NCI-H748 (cell line): Measurements from ENCODE around the gene SLC25A23.

Experiments
- DNase-seq: peaks from one replicate; lab custom pipeline; 2025; ENCODE audit not compliant: unreplicated experiment; lab: John Stamatoyannopoulos, UW

SLC25A23 gene

DNA sequence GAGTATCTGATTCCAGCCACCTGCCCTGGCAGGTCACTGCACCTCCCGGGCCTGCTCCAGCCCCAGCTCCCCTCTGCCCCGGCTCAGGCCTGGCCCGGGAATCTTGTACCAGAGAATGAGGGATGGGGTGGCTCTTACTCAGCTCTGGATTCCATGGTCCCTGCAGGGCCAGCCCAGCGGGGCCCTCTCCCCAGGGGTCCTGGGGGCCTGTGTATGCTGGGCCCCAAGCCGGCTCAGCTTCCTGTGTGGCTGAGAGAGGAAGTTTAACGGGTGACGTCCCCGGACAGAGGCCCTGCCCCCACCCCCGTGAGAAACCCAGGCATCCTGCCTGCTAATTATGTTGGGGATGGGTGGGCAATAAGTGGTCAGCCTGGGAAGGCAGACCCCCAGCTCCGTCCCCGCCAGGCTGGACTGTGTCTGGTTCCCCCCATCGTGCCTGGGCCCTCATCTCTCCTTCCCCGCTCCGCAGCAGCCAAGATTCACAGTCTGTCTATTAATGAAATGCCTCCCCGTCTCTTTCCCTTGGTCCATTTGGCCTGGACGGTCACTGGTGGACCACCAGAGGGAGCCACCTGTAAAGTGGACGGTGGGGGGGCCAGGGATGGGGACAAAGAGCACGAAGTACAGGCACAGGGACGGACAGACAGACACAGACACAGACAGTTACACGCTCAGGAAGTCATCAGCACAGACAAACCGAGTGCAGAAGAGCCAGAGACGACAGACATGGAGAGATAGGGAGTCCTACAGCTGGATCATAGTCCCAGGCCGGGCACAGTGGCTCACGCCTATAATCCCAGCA is 22.1 kb upstream of the SLC25A23 start, which contains the start of gene DENND1C:
TSS of gene DENND1C (minus strand) at position 247 of the 802 bp plus-strand sequence. CDS start at position 155, 92 bp downstream.
- DNase-seq = no peak

DNA sequence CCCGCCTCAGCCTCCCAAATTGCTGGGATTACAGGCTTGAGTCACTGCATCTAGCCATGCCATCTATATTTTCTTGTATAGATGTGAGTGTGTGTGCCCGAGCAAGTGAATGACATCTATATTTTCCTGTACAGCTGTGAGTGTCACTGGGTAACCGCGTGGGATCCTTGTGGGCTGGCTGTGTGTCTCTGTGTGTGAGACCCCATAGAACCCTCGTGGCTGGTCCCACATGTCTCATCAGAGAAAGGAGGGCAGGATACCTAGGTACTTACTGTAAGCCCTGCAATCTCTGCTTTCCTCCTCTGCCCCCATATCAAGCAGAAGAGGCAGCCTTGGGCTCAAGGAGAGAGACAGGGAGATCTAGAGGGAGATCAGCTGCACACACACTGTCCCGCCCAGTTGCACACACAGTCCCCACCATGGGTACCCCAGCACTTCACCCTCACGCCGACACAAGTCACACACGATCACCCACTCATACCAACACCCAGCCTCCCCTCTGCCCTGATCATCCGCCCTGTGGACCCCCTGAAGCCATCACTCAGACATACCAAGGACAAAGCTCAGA is 21.3 kb upstream of the SLC25A23 start:
- DNase-seq = no peak

DNA sequence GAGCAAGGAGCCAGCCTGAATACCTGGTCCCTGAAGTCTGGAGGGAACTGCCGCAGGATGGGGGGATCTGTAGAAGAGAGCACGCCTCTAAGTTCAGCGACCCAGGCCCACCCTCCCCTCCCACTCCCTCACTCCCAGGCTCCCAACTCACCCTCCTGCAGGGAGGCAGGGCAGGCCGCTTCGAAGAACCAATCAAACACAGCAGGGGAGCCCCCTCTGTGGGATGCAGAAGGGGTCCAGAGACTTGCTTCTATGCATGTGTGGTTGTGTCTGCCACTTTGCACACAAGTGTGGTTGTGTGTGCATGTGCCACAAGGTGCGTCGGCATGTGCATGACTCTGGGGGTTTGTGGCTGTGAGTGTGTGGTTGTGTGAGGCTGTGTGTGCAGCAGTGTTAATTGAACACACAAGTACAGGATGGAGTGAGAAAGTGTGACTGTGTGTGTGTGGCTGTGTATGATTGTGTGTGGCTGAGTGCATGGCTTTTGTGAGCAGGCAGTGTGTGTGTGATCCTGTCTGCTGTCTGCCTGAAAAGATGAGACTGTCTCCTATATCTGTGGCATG is 20.3 kb upstream of the SLC25A23 start:
- DNase-seq = no peak

DNA sequence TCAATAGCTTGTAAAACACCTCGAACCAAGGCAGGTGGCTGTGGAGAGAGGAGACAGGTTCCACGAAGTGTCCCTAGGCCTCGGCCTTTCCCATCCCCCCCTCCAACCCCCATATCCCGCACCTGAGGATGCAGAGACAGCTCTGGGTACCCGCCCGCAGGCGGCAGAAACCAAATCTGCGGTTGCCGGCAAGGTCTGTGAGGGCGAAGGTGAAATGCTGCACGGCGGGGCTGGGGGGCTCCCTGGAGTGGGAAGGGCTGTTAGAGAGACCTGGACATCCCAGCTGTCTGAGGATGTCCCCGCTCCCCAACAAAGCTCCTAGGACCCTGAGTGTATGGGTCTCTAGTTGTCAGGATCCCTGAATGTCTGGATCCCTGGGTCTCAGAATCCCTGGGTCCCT is 19.2 kb upstream of the SLC25A23 start:
- no peak for DNase-seq

DNA sequence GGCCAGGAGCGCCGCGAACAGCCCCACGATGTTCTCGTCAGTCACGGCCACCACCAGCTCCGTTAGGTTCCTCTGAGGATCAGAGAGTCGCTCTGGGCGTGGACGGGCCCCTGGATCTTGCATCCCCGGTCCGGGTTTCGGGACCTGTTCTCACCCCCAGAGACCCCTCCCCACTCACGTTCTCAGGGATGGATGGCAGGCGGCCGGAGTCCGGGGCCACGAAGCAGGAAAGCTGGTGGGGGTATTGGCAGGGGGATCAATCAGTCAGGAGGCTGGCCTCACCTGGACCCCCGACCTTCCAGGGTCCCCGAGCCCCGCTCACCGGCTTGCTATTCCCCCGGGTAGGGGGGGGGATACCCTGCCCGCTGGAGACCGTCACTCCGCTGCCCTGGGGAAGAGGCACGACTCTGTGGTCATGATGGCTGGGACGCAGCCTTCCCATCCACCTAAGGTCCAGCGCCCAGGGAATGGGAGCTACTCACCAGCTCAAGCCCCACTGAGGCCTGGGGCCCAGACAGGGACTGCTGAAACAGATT is 17.4 kb upstream of the SLC25A23 start:
- DNase-seq = no peak

DNA sequence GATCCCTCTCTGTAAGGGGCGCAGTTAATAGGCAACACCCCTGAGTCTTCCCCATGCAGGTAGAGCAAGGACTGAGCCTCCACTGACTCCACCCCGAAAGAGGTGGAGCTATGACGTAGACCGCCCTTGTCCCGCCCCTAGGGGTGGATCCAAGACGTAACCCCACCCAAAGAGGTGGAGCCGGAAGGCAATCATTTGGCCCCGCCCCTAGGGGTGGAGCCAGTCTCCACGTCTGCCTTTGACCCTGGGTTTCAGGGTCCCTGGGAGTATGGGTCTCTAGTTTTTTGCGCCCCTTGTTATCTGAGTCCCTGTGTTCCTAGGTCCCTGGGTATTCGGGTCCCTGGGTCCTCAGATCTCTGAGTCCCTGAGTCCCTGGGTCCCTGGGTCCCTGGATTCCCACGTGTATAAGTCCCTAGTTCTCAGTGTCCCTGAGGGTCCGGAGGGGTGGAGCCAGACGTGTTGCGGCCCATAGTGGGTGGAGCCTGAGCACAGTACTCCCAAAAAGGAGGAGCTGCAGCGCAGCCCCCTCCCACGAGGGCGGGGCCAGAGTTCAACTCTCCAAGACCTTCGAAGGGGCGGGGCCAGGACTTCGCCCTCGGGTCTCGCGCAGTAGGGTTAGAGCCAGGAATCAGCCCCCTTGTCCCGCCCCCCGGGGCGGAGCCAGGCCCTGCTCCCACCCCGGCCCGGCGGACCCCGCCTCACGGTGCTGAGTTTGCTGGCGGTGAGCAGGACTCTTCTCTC is 16.7 kb upstream of the SLC25A23 start:
- peak; percentile 46 for DNase-seq

DNA sequence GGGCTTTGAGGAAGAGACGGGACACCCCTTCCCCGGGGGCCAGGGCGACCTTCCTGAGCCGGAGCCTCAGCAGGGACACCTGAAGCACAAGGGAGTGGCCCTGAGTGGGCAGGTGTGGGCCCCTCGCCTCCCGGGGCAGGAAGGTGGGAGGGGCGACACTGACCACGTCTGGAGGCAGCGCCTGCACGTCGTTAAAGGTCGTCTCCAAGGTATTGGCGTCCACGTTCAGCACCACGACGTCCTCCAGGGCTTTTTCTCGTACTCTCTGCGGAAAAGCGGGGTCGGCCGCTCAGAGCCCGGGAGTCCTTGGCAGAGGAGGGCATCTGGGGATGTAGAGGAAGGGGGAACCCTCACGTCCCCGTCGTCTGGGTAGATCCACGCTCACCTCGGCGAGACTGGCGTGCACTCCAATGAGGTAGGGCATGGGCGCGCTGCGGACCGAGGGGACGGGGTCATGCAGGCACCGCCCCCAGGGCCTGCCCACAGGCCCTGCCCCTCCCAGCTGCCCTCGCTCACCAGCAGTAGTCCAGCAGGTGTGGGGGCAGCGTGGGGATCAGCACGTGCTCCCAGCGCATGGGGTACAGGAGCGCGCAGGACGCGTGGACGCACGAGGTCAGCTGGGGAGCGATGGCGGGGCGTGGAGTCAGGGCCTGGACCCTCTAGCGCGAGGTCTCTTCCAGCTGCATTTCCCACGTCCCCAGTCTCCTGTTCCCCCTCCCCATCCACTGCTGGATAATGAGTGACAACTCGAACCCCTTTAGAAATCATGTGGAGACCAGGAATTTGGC is 15.9 kb upstream of the SLC25A23 start:
- no peak for DNase-seq

DNA sequence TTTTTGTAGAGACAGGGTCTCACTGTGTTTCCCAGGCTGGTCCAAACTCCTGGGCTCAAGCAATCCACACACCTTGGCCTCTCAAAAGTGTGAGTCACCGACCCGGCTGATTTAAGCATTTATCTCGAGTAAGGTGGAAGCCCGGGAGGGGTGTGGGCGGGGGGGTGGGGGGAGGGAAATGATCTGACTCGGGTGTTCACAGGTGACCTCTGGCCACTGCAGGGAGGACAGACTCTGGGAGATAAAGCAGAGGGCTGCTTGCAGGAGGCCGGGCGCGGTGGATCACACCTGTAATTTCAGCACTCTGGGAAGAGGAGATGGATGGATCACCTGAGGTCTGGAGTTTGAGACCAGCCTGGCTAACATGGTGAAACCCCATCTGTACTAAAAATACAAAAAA is 14.1 kb upstream of the SLC25A23 start:
- DNase-seq = no peak

DNA sequence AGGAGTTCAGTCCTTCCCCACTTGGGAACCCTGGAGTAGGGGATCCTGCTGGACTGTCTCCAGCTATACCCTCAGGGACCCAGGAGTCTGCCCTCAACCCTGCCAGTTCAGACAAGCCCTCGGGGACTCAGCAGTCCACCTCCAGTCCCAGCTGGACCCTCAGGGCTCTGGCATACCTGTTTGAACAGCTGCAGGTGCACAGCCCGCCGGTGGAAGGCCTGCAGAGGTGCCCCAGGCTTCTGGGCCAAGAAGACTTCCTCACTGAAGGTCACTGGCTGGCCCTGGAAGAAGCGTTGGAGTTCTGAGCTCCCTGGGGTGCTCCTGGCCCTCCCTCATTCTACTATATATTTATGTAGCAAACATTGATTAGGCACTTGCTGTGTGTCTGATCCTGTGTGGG is 13.1 kb upstream of the SLC25A23 start:
- DNase-seq = peak; percentile 5

DNA sequence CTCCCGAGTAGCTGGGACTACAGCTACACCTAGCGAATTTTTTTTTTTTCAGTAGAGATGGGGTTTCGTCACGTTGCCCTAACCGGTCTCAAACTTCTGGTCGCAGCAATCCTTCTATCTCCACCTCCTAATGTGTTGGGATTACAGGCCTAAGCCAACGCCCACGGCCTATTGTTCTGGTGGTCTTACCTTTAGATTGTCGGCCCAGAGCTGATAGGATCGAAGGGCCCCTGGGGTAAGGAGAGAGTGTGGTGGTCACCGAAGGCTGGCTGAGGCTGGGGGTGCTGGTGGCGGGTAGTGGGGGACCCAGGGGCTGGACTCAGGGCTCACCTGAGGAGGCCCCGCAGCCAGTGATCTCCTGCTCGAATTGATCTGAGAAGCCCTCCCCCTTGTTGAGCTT is 11.5 kb upstream of the SLC25A23 start:
- no peak for DNase-seq

DNA sequence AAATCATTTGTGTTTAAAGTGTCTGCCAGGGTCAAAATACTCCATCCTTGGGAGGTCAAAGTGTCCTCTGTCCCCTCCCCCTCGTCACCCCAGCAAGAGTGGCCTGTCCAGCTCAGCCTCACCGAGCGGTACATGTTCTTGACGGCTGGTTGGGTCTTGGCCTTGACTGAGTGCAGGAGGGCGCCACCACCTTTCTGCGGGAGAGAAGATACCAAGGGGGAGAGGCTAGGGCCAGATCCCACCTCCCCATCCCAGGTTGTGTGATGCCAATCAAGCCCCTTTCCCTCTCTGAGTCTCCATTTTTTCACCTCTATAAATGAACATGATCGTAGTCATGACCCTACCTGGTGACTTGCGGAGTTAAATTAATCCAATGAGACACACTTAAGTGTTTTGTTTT is 10.6 kb upstream of the SLC25A23 start:
- DNase-seq = no peak

DNA sequence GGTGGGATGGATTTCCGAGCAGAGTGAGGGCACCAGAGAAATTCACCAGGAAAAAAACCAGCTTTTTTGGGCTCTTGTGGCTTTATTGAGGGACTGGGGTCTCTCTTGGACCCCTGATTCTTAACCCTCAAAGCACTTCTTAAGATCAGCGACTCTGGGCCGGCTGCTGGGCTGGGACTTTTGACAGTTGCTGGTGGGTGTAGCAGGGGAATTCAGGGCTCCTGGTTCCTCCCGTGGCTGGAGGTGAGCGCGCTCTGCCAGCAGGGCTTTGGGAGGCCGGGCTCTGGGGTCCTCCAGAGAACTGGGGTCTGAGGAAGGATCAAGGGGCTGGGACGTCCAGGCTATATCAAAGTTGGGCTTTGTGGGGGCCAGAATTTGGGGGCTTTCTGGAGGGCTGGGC is 7.8 kb upstream of the SLC25A23 start:
- no peak for DNase-seq

DNA sequence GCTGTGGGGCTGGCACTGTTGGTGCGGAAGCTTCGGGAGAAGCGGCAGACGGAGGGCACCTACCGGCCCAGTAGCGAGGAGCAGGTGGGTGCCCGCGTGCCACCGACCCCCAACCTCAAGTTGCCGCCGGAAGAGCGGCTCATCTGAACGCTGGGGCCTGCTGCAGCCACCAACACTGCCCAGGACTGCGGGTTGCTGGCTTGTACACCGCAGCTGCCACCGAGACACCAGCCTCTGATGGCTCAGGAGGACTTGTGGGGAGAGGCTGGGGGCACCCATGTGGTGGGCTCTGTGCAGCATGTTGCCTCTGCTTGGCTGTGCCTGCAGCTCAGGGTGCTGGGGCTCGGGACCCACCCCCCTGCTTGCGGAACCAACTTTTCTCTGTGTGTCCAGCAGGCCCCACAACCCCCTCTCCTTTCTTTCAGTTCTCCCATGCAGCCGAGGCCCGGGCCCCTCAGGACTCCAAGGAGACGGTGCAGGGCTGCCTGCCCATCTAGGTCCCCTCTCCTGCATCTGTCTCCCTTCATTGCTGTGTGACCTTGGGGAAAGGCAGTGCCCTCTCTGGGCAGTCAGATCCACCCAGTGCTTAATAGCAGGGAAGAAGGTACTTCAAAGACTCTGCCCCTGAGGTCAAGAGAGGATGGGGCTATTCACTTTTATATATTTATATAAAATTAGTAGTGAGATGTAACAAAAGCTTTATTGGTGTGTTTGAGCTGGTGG is 7.1 kb upstream of the SLC25A23 start:
- DNase-seq = no peak

DNA sequence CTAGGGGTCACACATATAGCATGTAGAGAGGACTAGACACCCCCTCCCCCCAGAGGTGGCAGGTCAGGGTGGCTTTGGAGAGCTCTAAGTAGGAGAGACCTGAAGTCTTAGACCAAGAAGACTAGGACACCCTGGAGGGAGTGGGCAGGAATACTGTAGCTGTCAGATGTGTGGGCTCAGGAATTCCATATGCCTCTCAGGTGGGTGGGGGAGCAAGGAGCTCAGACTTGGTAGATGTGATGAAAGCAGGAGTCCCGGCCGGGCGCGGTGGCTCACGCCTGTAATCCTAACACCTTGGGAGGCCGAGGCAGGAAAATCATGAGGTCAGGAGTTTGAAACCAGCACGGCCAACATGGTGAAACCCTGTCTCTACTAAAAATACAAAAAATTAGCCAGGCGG is 6.1 kb upstream of the SLC25A23 start:
- DNase-seq = no peak

DNA sequence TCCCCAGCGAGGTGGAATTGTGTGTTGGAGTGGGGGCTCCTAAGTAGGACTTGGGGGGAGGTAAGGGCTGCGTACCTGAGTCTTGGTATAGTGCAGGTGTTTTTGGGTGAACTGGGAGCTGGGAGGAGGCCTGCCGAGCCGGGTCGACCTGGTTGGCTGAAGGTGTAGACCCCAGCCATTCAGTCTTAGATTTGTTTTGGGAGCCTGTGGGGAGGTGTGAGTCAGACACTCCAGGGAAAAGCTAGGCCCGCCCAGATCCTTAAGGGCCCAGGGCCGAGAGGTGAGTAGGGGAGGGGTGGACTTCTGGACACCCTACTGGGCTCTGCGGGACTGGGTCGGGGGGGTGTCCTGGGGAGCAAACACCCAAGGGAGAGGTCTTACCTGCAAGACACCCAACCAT is 5.4 kb upstream of the SLC25A23 start:
- no peak for DNase-seq

DNA sequence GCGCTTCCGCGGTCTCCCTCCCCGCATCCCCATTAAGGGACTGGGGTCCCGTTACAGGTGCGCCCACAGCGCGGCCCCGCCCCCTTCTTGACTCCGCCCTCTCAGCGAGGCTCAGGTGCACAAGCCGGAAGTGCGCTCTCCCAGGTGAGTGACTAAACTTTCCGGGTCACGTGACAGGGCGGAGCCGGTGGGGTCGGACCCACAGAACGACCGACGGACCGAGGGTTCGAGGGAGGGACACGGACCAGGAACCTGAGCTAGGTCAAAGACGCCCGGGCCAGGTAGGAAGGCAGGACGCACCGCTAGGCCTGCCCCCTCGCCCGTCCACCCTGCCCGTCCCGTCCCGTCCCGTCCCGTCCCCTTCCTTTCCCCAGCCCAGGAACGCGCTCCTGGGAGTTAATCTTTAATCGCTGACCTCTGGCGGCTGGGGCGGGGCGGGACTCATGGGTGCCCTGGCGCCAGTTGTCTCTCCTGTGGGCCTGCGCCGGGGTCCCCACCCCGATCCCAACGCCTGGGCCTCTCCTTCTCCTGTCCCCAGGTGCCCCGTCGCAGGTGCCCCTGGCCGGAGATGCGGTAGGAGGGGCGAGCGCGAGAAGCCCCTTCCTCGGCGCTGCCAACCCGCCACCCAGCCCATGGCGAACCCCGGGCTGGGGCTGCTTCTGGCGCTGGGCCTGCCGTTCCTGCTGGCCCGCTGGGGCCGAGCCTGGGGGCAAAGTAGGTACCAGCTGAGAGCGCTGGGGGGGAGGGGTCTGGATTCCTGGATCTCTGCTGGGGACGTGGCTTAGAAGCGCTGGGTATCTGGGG is 4.7 kb upstream of the SLC25A23 start, which contains the start of gene CRB3:
TSS of gene CRB3 (plus strand) at position 202 of the 804 bp plus-strand sequence. CDS start at position 633, 431 bp downstream.
- DNase-seq = no peak

DNA sequence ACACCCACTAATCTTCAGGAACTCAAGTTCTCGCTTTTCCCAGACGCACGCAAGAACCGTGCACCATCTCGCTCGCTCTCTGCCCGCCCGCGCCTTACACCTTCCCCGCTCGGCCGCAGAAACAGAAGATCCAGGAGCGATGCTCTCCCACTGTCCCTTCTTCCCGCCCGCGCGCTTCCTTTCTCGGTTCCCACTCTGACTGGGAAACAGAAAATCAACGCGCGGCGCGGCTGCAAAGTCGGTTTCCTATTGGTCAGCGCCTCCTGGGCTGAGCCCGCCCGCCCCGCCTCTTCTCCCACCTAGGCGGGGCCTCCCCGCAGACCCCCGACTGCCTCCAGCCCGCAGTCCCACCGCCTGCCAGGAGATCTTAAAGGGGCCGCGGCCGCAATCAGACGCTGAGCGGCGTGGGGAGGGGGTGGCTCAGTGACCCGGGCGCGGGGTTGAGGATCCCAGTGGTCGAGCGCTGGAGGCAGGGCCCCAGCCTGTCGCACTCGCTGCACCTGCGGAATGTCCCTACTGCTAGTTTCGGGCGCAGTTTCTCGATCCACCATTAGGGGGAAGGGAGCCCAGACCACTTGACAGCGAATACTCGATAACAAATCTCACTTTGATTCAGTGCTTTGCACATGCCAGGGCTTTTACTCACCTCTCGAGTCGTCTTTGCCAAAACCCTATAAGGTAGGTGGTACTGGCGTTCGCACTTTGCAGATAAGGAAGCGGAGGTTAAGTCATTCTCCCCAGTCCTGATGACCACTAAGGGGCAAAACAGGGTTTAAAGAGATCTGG is 700 bp upstream of the SLC25A23 start:
- DNase-seq = peak; percentile 97

DNA sequence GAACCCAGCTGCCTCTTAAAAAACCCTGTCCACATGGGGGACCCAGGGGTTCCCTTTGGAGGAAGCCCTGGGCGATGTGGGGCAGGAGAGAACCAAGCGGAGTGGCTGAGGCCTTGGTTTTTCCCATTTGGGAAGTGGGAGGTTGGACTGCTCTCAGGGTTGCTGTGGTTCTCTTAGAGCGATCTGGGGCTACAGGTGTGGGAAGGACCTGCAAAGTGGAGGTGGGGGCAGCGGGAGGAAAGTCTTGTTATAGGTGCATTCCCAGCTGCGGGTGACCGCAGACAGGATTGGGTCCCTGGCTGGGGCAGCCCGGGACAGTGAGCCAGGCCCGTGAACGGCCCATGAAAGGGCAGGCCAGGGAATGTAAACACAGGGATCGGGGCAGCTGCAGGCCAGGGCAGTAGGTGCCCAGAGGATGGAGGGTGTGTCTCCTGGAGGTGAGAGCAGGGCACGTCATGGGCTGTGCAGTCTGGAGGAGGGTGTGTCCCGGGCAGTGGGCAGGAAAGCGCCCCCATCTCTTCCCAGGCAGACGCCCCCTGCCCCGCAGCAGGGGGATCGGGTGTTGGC is 814 bp downstream of the SLC25A23 start:
- DNase-seq = peak; percentile 22
